Trophoblast cell (in vitro differentiated cells and primary cell): ENCODE measurements around the gene NRP2.

Experiments
- DNase-seq, 2 donors: peaks; one replicate each; pipeline ENCODE4 v3.0.0-alpha.2; 2016
- H2AFZ ChIP-seq: 2 replicates; pipeline ENCODE4 v1.6.1; 2013; ENCODE audit warnings: low read length, moderate library complexity, mild to moderate bottlenecking; ENCODE audit not compliant: insufficient read depth, poor library complexity
- H2AK5ac ChIP-seq: 2 replicates; pipeline ENCODE4 v1.6.1; 2013; ENCODE audit warnings: mild to moderate bottlenecking, low read length
- H2BK120ac ChIP-seq: 2 replicates; pipeline ENCODE4 v1.6.1; 2013; ENCODE audit warnings: low read length, mild to moderate bottlenecking, moderate library complexity; ENCODE audit not compliant: insufficient read depth, poor library complexity
- H2BK12ac ChIP-seq: 2 replicates; pipeline ENCODE4 v1.6.1; 2013; ENCODE audit warnings: mild to moderate bottlenecking, low read length, moderate library complexity
- H2BK5ac ChIP-seq: 2 replicates; pipeline ENCODE4 v1.6.1; 2013; ENCODE audit warnings: low read length, low read depth, moderate library complexity, mild to moderate bottlenecking; ENCODE audit not compliant: poor library complexity
- H3K14ac ChIP-seq: 2 replicates; pipeline ENCODE4 v1.6.1; 2013; ENCODE audit warnings: mild to moderate bottlenecking, low read length
- H3K18ac ChIP-seq: 2 replicates; pipeline ENCODE4 v1.6.1; 2013; ENCODE audit warnings: mild to moderate bottlenecking, low read length
- H3K23ac ChIP-seq: 2 replicates; pipeline ENCODE4 v1.6.1; 2013; ENCODE audit warnings: low read length
- H3K27ac ChIP-seq: 2 replicates; pipeline ENCODE4 v1.5.1; 2013; ENCODE audit warnings: low read depth, mild to moderate bottlenecking, inconsistent platforms, low read length, moderate library complexity
- H3K27me3 ChIP-seq: 2 replicates; pipeline ENCODE4 v1.6.1; 2013; ENCODE audit warnings: inconsistent platforms, mild to moderate bottlenecking, low read length, moderate library complexity; ENCODE audit not compliant: insufficient read depth
- H3K36me3 ChIP-seq, 2 experiments: 1 replicate in 1 of 2; 2 replicates in 1 of 2; pipeline ENCODE4 v1.6.1; 2013; ENCODE audit warnings: low read length in 2 of 2, mild to moderate bottlenecking in 2 of 2, moderate library complexity in 1 of 2; ENCODE audit not compliant: insufficient read depth in 2 of 2, control insufficient read depth in 1 of 2
- H3K4ac ChIP-seq: 2 replicates; pipeline ENCODE4 v1.6.1; 2013; ENCODE audit warnings: low read depth, mild to moderate bottlenecking, low read length, moderate library complexity
- H3K4me1 ChIP-seq, 2 experiments: 1 replicate in 1 of 2; 2 replicates in 1 of 2; pipeline ENCODE4 v1.6.1; 2013; ENCODE audit warnings: low read length in 2 of 2, mild to moderate bottlenecking in 2 of 2, moderate library complexity in 1 of 2; ENCODE audit not compliant: insufficient read depth in 2 of 2, control insufficient read depth in 1 of 2
- H3K4me2 ChIP-seq: 2 replicates; pipeline ENCODE4 v1.6.1; 2013; ENCODE audit warnings: inconsistent platforms, mild to moderate bottlenecking, low read length, moderate library complexity
- H3K4me3 ChIP-seq: 2 replicates; pipeline ENCODE4 v1.5.1; 2013; ENCODE audit warnings: mild to moderate bottlenecking, low read depth, low read length, inconsistent platforms
- H3K79me1 ChIP-seq: one replicate; pipeline ENCODE4 v1.6.1; 2013; ENCODE audit warnings: low read length
- H3K79me2 ChIP-seq: 2 replicates; pipeline ENCODE4 v1.6.1; 2013; ENCODE audit warnings: low read length, mild to moderate bottlenecking; ENCODE audit not compliant: control insufficient read depth, insufficient read depth, poor library complexity
- H3K9ac ChIP-seq: 2 replicates; pipeline ENCODE4 v1.6.1; 2013; ENCODE audit warnings: mild to moderate bottlenecking, low read length
- H3K9me3 ChIP-seq: 2 replicates; pipeline ENCODE4 v1.6.1; 2013; ENCODE audit warnings: low read depth, mild to moderate bottlenecking, control low read depth, inconsistent platforms, low read length; ENCODE audit not compliant: insufficient read depth
- H4K12ac ChIP-seq: 2 replicates; pipeline ENCODE4 v1.6.1; 2013; ENCODE audit warnings: low read depth, mild to moderate bottlenecking, low read length, moderate library complexity
- H4K8ac ChIP-seq: 2 replicates; pipeline ENCODE4 v1.6.1; 2013; ENCODE audit warnings: low read depth, mild to moderate bottlenecking, low read length, moderate library complexity
- H4K91ac ChIP-seq: one replicate; pipeline ENCODE4 v1.6.1; 2013; ENCODE audit warnings: low read depth, mild to moderate bottlenecking, low read length, moderate library complexity
- WGBS: extraction: QIAGEN DNeasy Blood & Tissue Kit; methylation state at CpG from one replicate; pipeline ENCODE4 v1.1.7; 2013; ENCODE audit warnings: missing lambda C conversion rate; ENCODE audit not compliant: insufficient read length, insufficient coverage; ENCODE audit errors: extremely low coverage; 5-methylcytosine and 5-hydroxymethylcytosine counted together

The NRP2 gene

GRCh38 chr2:205717999-205718398, 35.7 kb downstream of the NRP2 start:
- H3K9me3 ChIP-seq, result no peaks in the 10 kb centered on the region
- H3K4me3 ChIP-seq, result no peak overlapping the region
- no peak overlapping the region for H2AK5ac ChIP-seq
- H4K91ac ChIP-seq, result no peak overlapping the region
- no CpG with 5 or more reads among the region's 3 CpGs for WGBS
- no peak overlapping the region for H4K8ac ChIP-seq
- H3K18ac ChIP-seq, result no peak overlapping the region
- H3K9ac ChIP-seq, result no peak overlapping the region
- no peaks in the 10 kb centered on the region for H3K79me1 ChIP-seq
- H3K4me1 ChIP-seq, result peaks cover 18 to 29% of the 10 kb centered on the region in 2 experiments
- no peak overlapping the region for H3K27ac ChIP-seq
- H3K36me3 ChIP-seq, result peaks cover 6 to 22% of the 10 kb centered on the region in 2 experiments
- H3K4ac ChIP-seq, result no peak overlapping the region
- no peak overlapping the region for H2BK12ac ChIP-seq
- no peak overlapping the region for H3K4me2 ChIP-seq
- no peak overlapping the region for H4K12ac ChIP-seq
- no peak overlapping the region for H2AFZ ChIP-seq
- no peak overlapping the region for H3K14ac ChIP-seq
- H2BK5ac ChIP-seq, result no peak overlapping the region
- no peak for DNase-seq
- H3K79me2 ChIP-seq, result no peaks in the 10 kb centered on the region
- no peaks in the 10 kb centered on the region for H3K27me3 ChIP-seq
- no peak overlapping the region for H2BK120ac ChIP-seq
- no peak overlapping the region for H3K23ac ChIP-seq

GRCh38 chr2:205719847-205720246, 37.5 kb downstream of the NRP2 start:
- H3K27ac ChIP-seq, result no peak overlapping the region
- no peak overlapping the region for H2BK120ac ChIP-seq
- H3K14ac ChIP-seq, result no peak overlapping the region
- H2AFZ ChIP-seq, result no peak overlapping the region
- no peak overlapping the region for H3K9ac ChIP-seq
- H3K79me2 ChIP-seq, result no peaks in the 10 kb centered on the region
- no peak overlapping the region for H3K4me3 ChIP-seq
- H2AK5ac ChIP-seq, result no peak overlapping the region
- WGBS, result no CpG with 5 or more reads among the region's 4 CpGs
- DNase-seq, result no peak
- H3K23ac ChIP-seq, result no peak overlapping the region
- H3K9me3 ChIP-seq, result no peaks in the 10 kb centered on the region
- H4K12ac ChIP-seq, result no peak overlapping the region
- no peaks in the 10 kb centered on the region for H3K27me3 ChIP-seq
- H3K4me2 ChIP-seq, result no peak overlapping the region
- H2BK12ac ChIP-seq, result no peak overlapping the region
- H3K4me1 ChIP-seq, result peaks cover 11 to 21% of the 10 kb centered on the region in 2 experiments
- H3K36me3 ChIP-seq, result peaks cover 9 to 29% of the 10 kb centered on the region in 2 experiments
- H3K4ac ChIP-seq, result no peak overlapping the region
- no peak overlapping the region for H3K18ac ChIP-seq
- no peak overlapping the region for H4K8ac ChIP-seq
- no peak overlapping the region for H4K91ac ChIP-seq
- no peaks in the 10 kb centered on the region for H3K79me1 ChIP-seq
- H2BK5ac ChIP-seq, result no peak overlapping the region

- Histone ChIP-seq H3K18ac (no peak overlapping the region), H3K4me1 (peaks cover 7 to 16% of the 10 kb centered on the region in 2 experiments), H3K9me3 (no peaks in the 10 kb centered on the region), H3K4me3 (no peak overlapping the region), H3K9ac (no peak overlapping the region), H3K23ac (no peak overlapping the region), H3K27ac (no peak overlapping the region), H2BK120ac (no peak overlapping the region), H4K12ac (no peak overlapping the region), H4K91ac (no peak overlapping the region), H3K79me1 (no peaks in the 10 kb centered on the region), H2BK12ac (no peak overlapping the region), H3K14ac (no peak overlapping the region), H3K4me2 (no peak overlapping the region), H3K79me2 (no peaks in the 10 kb centered on the region), H2BK5ac (no peak overlapping the region), H4K8ac (no peak overlapping the region), H3K4ac (no peak overlapping the region), H3K36me3 (peaks cover 11 to 34% of the 10 kb centered on the region in 2 experiments), H2AK5ac (no peak overlapping the region), H2AFZ (no peak overlapping the region), H3K27me3 (no peaks in the 10 kb centered on the region)
- no peak for DNase-seq
- no CpG with 5 or more reads among the region's 7 CpGs for WGBS
Measured at GRCh38 chr2:205720451-205720902, 38.2 kb downstream of the NRP2 start.

GRCh38 chr2:205721057-205721449, 38.8 kb downstream of the NRP2 start:
- H4K8ac ChIP-seq, result no peak overlapping the region
- no peaks in the 10 kb centered on the region for H3K79me1 ChIP-seq
- no peak overlapping the region for H2BK5ac ChIP-seq
- H3K23ac ChIP-seq, result no peak overlapping the region
- peaks cover 7 to 16% of the 10 kb centered on the region in 2 experiments for H3K4me1 ChIP-seq
- no peak overlapping the region for H2BK120ac ChIP-seq
- H3K79me2 ChIP-seq, result no peaks in the 10 kb centered on the region
- no peak overlapping the region for H4K91ac ChIP-seq
- H3K4me2 ChIP-seq, result no peak overlapping the region
- no peak overlapping the region for H3K4ac ChIP-seq
- no peaks in the 10 kb centered on the region for H3K27me3 ChIP-seq
- no peak overlapping the region for H3K9ac ChIP-seq
- H3K18ac ChIP-seq, result no peak overlapping the region
- peaks cover 11 to 38% of the 10 kb centered on the region in 2 experiments for H3K36me3 ChIP-seq
- no CpG with 5 or more reads among the region's 8 CpGs for WGBS
- DNase-seq, result no peak
- no peak overlapping the region for H2AK5ac ChIP-seq
- no peak overlapping the region for H2AFZ ChIP-seq
- no peak overlapping the region for H4K12ac ChIP-seq
- H3K9me3 ChIP-seq, result no peaks in the 10 kb centered on the region
- no peak overlapping the region for H2BK12ac ChIP-seq
- no peak overlapping the region for H3K4me3 ChIP-seq
- H3K27ac ChIP-seq, result no peak overlapping the region
- H3K14ac ChIP-seq, result no peak overlapping the region
